Activated CD4-positive, alpha-beta T cell treated with anti-CD3 and anti-CD28 coated beads for 36 hours (primary cell): Measurements from ENCODE around the gene KBTBD8. TPM values are rescaled to one million over a fixed set of nuclear protein-coding genes. Genes with fewer than 3 reads are reported as not detected.

Source experiments
- ATAC-seq: fragments of 200-7000 bp; cut with Tn5 transposase; one replicate; pipeline ENCODE4 v1.10.0; 2021; ENCODE audit warnings: mild to moderate bottlenecking, moderate library complexity
- CTCF ChIA-PET: fragments of 350-600 bp; sonication (Branson Sonifier 250); formaldehyde crosslinking; loops from one replicate; lab custom pipeline; 2021; ENCODE audit warnings: antibody characterized with exemption; lab: Charles Lee
- POLR2A ChIA-PET: fragments of 350-600 bp; sonication (Branson Sonifier 250); formaldehyde crosslinking; loops from one replicate; lab custom pipeline; 2021; ENCODE audit warnings: antibody characterized with exemption, inconsistent platforms; lab: Charles Lee
- DNase-seq: peaks from one replicate; pipeline ENCODE4 v3.0.0-alpha.2; 2020
- H3K27ac Mint-ChIP-seq: one replicate; pipeline ENCODE4 v1.8.0; 2021; ENCODE audit warnings: mixed read lengths
- H3K27me3 Mint-ChIP-seq: one replicate; pipeline ENCODE4 v1.8.0; 2021; ENCODE audit warnings: mixed read lengths
- H3K36me3 Mint-ChIP-seq: one replicate; pipeline ENCODE4 v1.8.0; 2021; ENCODE audit warnings: low read depth, mixed read lengths
- H3K4me1 Mint-ChIP-seq: one replicate; pipeline ENCODE4 v1.8.0; 2021; ENCODE audit warnings: mixed read lengths
- H3K4me3 Mint-ChIP-seq: one replicate; pipeline ENCODE4 v1.8.0; 2021; ENCODE audit warnings: mild to moderate bottlenecking, moderate library complexity, mixed read lengths
- H3K9me3 Mint-ChIP-seq: one replicate; pipeline ENCODE4 v1.8.0; 2021; ENCODE audit warnings: low read depth, mixed read lengths
- intact Hi-C, 2 experiments: fragments of 100-400 bp; cut with DNase I in 1 of 2; cut with micrococcal nuclease in 1 of 2; formaldehyde crosslinking; loops; one replicate each; pipeline versions ENCODE4 v1.14.2 to v1.15.1; 2022 to 2024; cut with DNase I, micrococcal nuclease
- total RNA-seq, 2 experiments: library from RNA; stranded (reverse); gene quantifications; one replicate each; pipeline ENCODE4 v1.2.3, GENCODE V29; 2021

The KBTBD8 gene
- total RNA-seq, 2 experiments from 2014 or later = 8.3 to 9.2 TPM

GRCh38 chr3:66971891-66972551 is 26.1 kb upstream of the KBTBD8 start:
- peaks cover 13% of the 10 kb centered on the region for H3K4me1 Mint-ChIP-seq
- peak overlapping the region; percentile 73 for H3K27ac Mint-ChIP-seq
- POLR2A ChIA-PET = interaction anchor here (1.0 kb wide), 1 partner anchor 26 kb away, joined by 7 read pairs; the partner anchor contains the start of gene KBTBD8
- peak overlapping the region; percentile 69 for H3K4me3 Mint-ChIP-seq
- intact Hi-C loops = loop anchor here (2.0 to 10.0 kb wide), 7 partner anchors 27 to 1920 kb away; partner anchors contain the start of gene KBTBD8 (in 1 of the 2)
- peaks cover 2% of the 10 kb centered on the region for H3K27me3 Mint-ChIP-seq
- peak; percentile 80 for DNase-seq
- CTCF ChIA-PET = interaction anchor here (0.6 to 4.1 kb wide), 41 partner anchors 8 to 1906 kb away, joined by 3 to 30 read pairs (median 5); partner anchors contain the start of gene KBTBD8
- H3K9me3 Mint-ChIP-seq = no peaks in the 10 kb centered on the region
- ATAC-seq = peak; percentile 96
- H3K36me3 Mint-ChIP-seq = no peaks in the 10 kb centered on the region

- intact Hi-C loops = no loop called here
- H3K36me3 Mint-ChIP-seq = no peaks in the 10 kb centered on the region
- H3K4me1 Mint-ChIP-seq = no peaks in the 10 kb centered on the region
- H3K9me3 Mint-ChIP-seq = no peaks in the 10 kb centered on the region
- ChIA-PET POLR2A (no interaction called here), CTCF (interaction anchor here (0.6 to 0.8 kb wide), 3 partner anchors 8 to 775 kb away, joined by 3 to 4 read pairs (median 4); no protein-coding TSS in a partner anchor)
- peaks cover 6% of the 10 kb centered on the region for H3K27me3 Mint-ChIP-seq
- ATAC-seq = no peak
- DNase-seq = no peak
- H3K27ac Mint-ChIP-seq = no peak overlapping the region
- no peak overlapping the region for H3K4me3 Mint-ChIP-seq
Measured at GRCh38 chr3:66980791-66981190, 17.3 kb upstream of the KBTBD8 start.

DNA sequence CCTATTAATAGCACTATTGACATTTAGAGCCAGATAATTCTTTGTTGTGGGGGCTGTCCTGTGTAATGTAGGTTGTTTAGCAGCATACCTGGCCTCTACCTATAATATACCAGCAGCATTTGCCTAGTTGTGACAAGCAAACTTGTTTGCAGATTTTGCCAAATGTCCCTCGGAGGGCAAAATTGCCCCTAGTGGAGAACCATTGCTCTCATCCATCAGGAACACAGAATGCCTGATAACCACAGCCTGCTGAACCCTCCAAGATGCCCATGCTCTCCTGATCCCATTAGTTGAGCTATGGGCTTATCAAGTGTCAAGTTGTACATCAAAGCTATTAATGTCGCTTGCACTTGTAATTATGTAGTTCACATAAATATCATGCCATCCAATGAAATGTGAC is 15.0 kb upstream of the KBTBD8 start:
- Mint-ChIP-seq H3K4me3 (no peak overlapping the region), H3K4me1 (no peaks in the 10 kb centered on the region), H3K36me3 (no peaks in the 10 kb centered on the region), H3K9me3 (no peaks in the 10 kb centered on the region), H3K27me3 (peaks cover 4% of the 10 kb centered on the region), H3K27ac (no peak overlapping the region)
- ChIA-PET CTCF (interaction anchor here (1.2 to 1.6 kb wide), 2 partner anchors 10 to 44 kb away, joined by 3 to 4 read pairs; no protein-coding TSS in a partner anchor), POLR2A (no interaction called here)
- ATAC-seq (no peak), DNase-seq (no peak)
- intact Hi-C loops = no loop called here

DNA sequence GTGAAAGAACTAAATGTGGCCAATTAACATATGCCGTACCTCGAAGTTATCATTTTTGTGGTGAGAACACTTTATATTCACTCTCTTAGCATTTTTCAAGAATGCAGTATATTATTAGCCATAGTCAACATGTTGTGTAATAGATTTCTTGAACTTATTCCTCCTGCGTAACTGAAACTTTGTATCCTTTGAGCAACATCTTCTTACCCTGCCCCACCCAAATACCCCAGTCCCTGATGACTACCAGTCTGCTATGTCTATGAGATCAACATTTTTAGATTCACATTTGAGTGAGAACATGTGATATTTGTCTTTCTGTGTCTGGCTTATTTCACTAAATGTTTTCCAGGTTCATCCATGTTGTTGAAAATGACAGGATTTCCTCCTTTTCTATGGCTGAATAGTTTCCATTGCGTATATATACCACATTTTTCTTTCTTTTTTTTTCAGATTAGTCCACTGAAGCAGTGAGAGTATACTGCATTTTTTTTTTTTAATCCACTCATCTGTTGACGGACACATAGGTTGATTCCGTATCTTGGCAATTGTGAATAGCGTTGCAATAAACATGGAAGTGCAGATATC is 12.7 kb upstream of the KBTBD8 start:
- no peak overlapping the region for H3K4me3 Mint-ChIP-seq
- ATAC-seq (no peak), DNase-seq (no peak)
- ChIA-PET CTCF (interaction anchor here (0.6 to 1.7 kb wide), 2 partner anchors 13 to 17 kb away, joined by 3 to 4 read pairs; no protein-coding TSS in a partner anchor), POLR2A (no interaction called here)
- no peaks in the 10 kb centered on the region for H3K4me1 Mint-ChIP-seq
- H3K36me3 Mint-ChIP-seq = no peaks in the 10 kb centered on the region
- no peaks in the 10 kb centered on the region for H3K9me3 Mint-ChIP-seq
- peaks cover 4% of the 10 kb centered on the region for H3K27me3 Mint-ChIP-seq
- no peak overlapping the region for H3K27ac Mint-ChIP-seq
- intact Hi-C loops = no loop called here

DNA sequence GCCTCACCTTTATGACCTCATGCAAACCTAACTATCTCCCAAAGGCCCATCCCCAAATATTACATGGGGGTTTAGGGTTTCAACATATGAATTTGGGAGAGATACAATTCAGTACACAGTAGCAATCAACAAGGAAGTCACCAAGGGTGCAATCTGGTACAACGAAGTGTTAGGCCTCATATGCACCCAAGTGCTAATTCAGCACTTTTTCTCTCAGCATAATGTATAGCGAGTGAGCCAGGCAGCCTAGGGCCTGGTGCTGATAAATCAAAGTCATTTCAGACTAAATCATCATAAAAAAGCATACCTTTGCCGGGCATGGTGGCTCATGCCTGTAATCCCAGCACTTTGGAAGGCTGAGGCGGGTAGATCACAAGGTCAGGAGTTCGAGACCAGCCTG is 11.7 kb upstream of the KBTBD8 start:
- no peaks in the 10 kb centered on the region for H3K9me3 Mint-ChIP-seq
- no peaks in the 10 kb centered on the region for H3K36me3 Mint-ChIP-seq
- H3K27ac Mint-ChIP-seq = no peak overlapping the region
- no peak for DNase-seq
- ATAC-seq = no peak
- CTCF ChIA-PET = no interaction called here
- H3K4me1 Mint-ChIP-seq = no peaks in the 10 kb centered on the region
- H3K4me3 Mint-ChIP-seq = no peak overlapping the region
- H3K27me3 Mint-ChIP-seq = peaks cover 4% of the 10 kb centered on the region
- intact Hi-C loops = no loop called here
- POLR2A ChIA-PET = no interaction called here

- no peak overlapping the region for H3K27ac Mint-ChIP-seq
- no peaks in the 10 kb centered on the region for H3K4me1 Mint-ChIP-seq
- POLR2A ChIA-PET = interaction anchor here (0.6 kb wide), 1 partner anchor 1967 kb away, joined by 3 read pairs; no protein-coding TSS in a partner anchor
Measured at GRCh38 chr3:66989241-66989640, 8.9 kb upstream of the KBTBD8 start.

GRCh38 chr3:66989860-66990696 is 8.0 kb upstream of the KBTBD8 start:
- peak; percentile 15 for DNase-seq
- Mint-ChIP-seq H3K4me1 (no peaks in the 10 kb centered on the region), H3K4me3 (no peak overlapping the region), H3K9me3 (no peaks in the 10 kb centered on the region), H3K27me3 (peaks cover 10% of the 10 kb centered on the region), H3K36me3 (no peaks in the 10 kb centered on the region), H3K27ac (no peak overlapping the region)
- POLR2A ChIA-PET = interaction anchor here (0.6 kb wide), 2 partner anchors 1966 to 1982 kb away, joined by 3 read pairs; no protein-coding TSS in a partner anchor
- ATAC-seq = peak; percentile 71
- CTCF ChIA-PET = interaction anchor here (1.0 to 2.8 kb wide), 4 partner anchors 15 to 51 kb away, joined by 3 to 22 read pairs (median 10); no protein-coding TSS in a partner anchor
- intact Hi-C loops = no loop called here

More at GRCh38 chr3:66989241-66989640, 8.9 kb upstream of the KBTBD8 start:
- CTCF ChIA-PET = interaction anchor here (1.3 to 2.6 kb wide), 2 partner anchors 17 to 125 kb away, joined by 7 to 16 read pairs; no protein-coding TSS in a partner anchor
- intact Hi-C loops = no loop called here
- Mint-ChIP-seq H3K36me3 (no peaks in the 10 kb centered on the region), H3K27me3 (peaks cover 10% of the 10 kb centered on the region), H3K9me3 (no peaks in the 10 kb centered on the region), H3K4me3 (no peak overlapping the region)
- ATAC-seq = no peak
- DNase-seq = no peak

DNA sequence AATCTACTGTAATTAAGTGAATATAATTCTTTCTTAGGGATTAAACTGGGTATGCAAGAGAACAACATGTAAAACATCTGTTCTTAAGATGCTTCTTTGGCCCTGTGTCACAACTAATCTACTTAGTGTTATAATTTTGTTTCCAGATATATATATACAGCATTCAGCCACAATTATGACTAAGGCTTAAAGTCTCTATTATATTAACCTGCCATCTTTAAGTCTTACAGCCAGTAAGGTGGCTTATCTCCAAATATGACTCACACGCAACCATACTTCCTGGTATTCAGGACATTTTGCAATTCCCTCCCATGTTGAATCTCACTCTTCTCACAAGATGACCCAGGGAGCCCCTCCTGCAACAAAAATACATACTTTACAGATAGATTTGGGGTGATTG is 6.6 kb upstream of the KBTBD8 start:
- ChIA-PET CTCF (interaction anchor here (0.7 to 2.8 kb wide), 3 partner anchors 8 to 692 kb away, joined by 3 to 22 read pairs (median 3); no protein-coding TSS in a partner anchor), POLR2A (no interaction called here)
- no peak overlapping the region for H3K4me3 Mint-ChIP-seq
- no peak for ATAC-seq
- no peak for DNase-seq
- peaks cover 13% of the 10 kb centered on the region for H3K27me3 Mint-ChIP-seq
- intact Hi-C loops = no loop called here
- H3K36me3 Mint-ChIP-seq = no peaks in the 10 kb centered on the region
- no peaks in the 10 kb centered on the region for H3K9me3 Mint-ChIP-seq
- no peaks in the 10 kb centered on the region for H3K4me1 Mint-ChIP-seq
- no peak overlapping the region for H3K27ac Mint-ChIP-seq

DNA sequence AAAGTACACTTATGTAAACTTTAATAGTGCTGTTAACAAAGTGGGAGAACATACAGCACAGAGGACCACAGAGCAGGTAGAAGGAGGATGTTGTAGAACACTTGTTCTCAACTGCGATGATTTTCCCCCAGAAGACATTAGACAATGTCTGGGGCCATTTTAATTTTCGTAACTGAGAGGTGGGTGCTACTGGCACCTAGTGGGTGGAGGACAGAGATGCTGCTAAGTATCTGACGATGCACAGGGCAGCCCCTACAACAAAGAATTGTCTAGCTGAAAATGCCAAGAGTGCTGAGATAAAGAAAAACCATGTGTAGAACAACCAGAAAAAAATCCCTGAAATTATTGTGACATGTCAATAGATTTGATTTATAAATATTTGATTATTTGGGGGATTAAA is 5.0 kb upstream of the KBTBD8 start:
- Mint-ChIP-seq H3K4me1 (peaks cover 5% of the 10 kb centered on the region), H3K9me3 (no peaks in the 10 kb centered on the region), H3K27me3 (peaks cover 13% of the 10 kb centered on the region), H3K27ac (no peak overlapping the region), H3K36me3 (no peaks in the 10 kb centered on the region), H3K4me3 (no peak overlapping the region)
- ATAC-seq (no peak), DNase-seq (no peak)
- POLR2A ChIA-PET = no interaction called here
- CTCF ChIA-PET = interaction anchor here (2.8 kb wide), 1 partner anchor 21 kb away, joined by 22 read pairs; no protein-coding TSS in a partner anchor
- intact Hi-C loops = no loop called here

- no peaks in the 10 kb centered on the region for H3K36me3 Mint-ChIP-seq
- ATAC-seq = no peak
- DNase-seq = no peak
- H3K27me3 Mint-ChIP-seq = peaks cover 13% of the 10 kb centered on the region
- ChIA-PET POLR2A (no interaction called here), CTCF (interaction anchor here (1.0 to 1.1 kb wide), 2 partner anchors 14 to 22 kb away, joined by 3 to 5 read pairs; no protein-coding TSS in a partner anchor)
- H3K27ac Mint-ChIP-seq = no peak overlapping the region
- H3K9me3 Mint-ChIP-seq = no peaks in the 10 kb centered on the region
- intact Hi-C loops = no loop called here
- H3K4me3 Mint-ChIP-seq = no peak overlapping the region
- H3K4me1 Mint-ChIP-seq = peaks cover 8% of the 10 kb centered on the region
Measured at GRCh38 chr3:66994588-66994987, 3.5 kb upstream of the KBTBD8 start.
